GM23338 (cell line): Measurements from ENCODE around the gene DEUP1. TPM values are rescaled to one million over a fixed set of nuclear protein-coding genes. Genes with fewer than 3 reads are reported as not detected.

Experiments used
- ATAC-seq: fragments of 200-7000 bp; cut with Tn5 transposase; 3 replicates; pipeline ENCODE4 v1.9.1; 2020
- DNase-seq: peaks from one replicate; pipeline ENCODE4 v3.0.0-alpha.2; 2015; ENCODE audit warnings: low spot score
- H2AFZ ChIP-seq: fragments of 200-600 bp; sonication (generic); 2 replicates; pipeline ENCODE4 v1.8.0; 2016; ENCODE audit warnings: antibody characterized with exemption, mild to moderate bottlenecking, moderate library complexity
- H3F3A ChIP-seq: fragments of 200-600 bp; sonication (generic); replicated peaks from 2 replicates; pipeline ENCODE4 v1.8.0; 2017; ENCODE audit warnings: antibody characterized with exemption, mixed run types, low read depth
- H3K27ac ChIP-seq: fragments of 200-600 bp; sonication (generic); 2 replicates; pipeline ENCODE4 v1.6.1; 2016; ENCODE audit warnings: low read depth
- H3K27me3 ChIP-seq: fragments of 200-600 bp; sonication (generic); 2 replicates; pipeline ENCODE4 v1.8.0; 2016; ENCODE audit warnings: mild to moderate bottlenecking, mixed run types, moderate library complexity; ENCODE audit not compliant: insufficient read depth
- H3K36me3 ChIP-seq: fragments of 200-600 bp; sonication (generic); 2 replicates; pipeline ENCODE4 v1.8.0; 2016; ENCODE audit warnings: mild to moderate bottlenecking; ENCODE audit not compliant: insufficient read depth
- H3K4me1 ChIP-seq: fragments of 200-600 bp; sonication (generic); 2 replicates; pipeline ENCODE4 v1.8.0; 2016; ENCODE audit warnings: mild to moderate bottlenecking, moderate library complexity; ENCODE audit not compliant: insufficient read depth
- H3K4me2 ChIP-seq: fragments of 200-600 bp; sonication (generic); 2 replicates; pipeline ENCODE4 v1.7.1; 2017; ENCODE audit warnings: mixed run types
- H3K4me3 ChIP-seq: fragments of 200-600 bp; sonication (generic); 2 replicates; pipeline ENCODE4 v1.6.1; 2016; ENCODE audit warnings: mixed run types
- H3K79me2 ChIP-seq: fragments of 200-600 bp; sonication (generic); replicated peaks from 2 replicates; pipeline ENCODE4 v1.8.0; 2017; ENCODE audit warnings: mild to moderate bottlenecking; ENCODE audit not compliant: insufficient read depth
- H3K9me2 ChIP-seq: fragments of 200-600 bp; sonication (generic); 2 replicates; pipeline ENCODE4 v1.8.0; 2017; ENCODE audit not compliant: insufficient read depth
- H4K20me1 ChIP-seq: fragments of 200-600 bp; sonication (generic); replicated peaks from 2 replicates; pipeline ENCODE4 v1.8.0; 2017; ENCODE audit warnings: mild to moderate bottlenecking; ENCODE audit not compliant: insufficient read depth
- H3K27ac Mint-ChIP-seq: 2 replicates; pipeline ENCODE4 v1.8.0; 2020; ENCODE audit warnings: inconsistent platforms, mild to moderate bottlenecking, moderate library complexity, mixed read lengths
- H3K27me3 Mint-ChIP-seq: 3 replicates; pipeline ENCODE4 v1.8.0; 2022; ENCODE audit warnings: low read depth, mild to moderate bottlenecking, moderate library complexity, mixed read lengths, inconsistent platforms; ENCODE audit not compliant: insufficient read depth, poor library complexity
- H3K36me3 Mint-ChIP-seq: 3 replicates; pipeline ENCODE4 v1.8.0; 2021; ENCODE audit warnings: low read depth, mild to moderate bottlenecking, inconsistent platforms, moderate library complexity, mixed read lengths
- H3K4me1 Mint-ChIP-seq: 3 replicates; pipeline ENCODE4 v1.8.0; 2020; ENCODE audit warnings: mild to moderate bottlenecking, inconsistent platforms, mixed read lengths
- H3K4me3 Mint-ChIP-seq: 3 replicates; pipeline ENCODE4 v1.8.0; 2021; ENCODE audit warnings: moderate library complexity, mild to moderate bottlenecking, inconsistent platforms, mixed read lengths
- H3K9me3 Mint-ChIP-seq: 3 replicates; pipeline ENCODE4 v1.8.0; 2020; ENCODE audit warnings: moderate library complexity, mild to moderate bottlenecking, inconsistent platforms, mixed read lengths
- CREB1 ChIP-seq: fragments of 250-450 bp; sonication (Bioruptor Pico); IDR thresholded peaks from 2 replicates; pipeline ENCODE4 v1.5.0; 2020; ENCODE audit warnings: low read depth, mild to moderate bottlenecking, moderate library complexity
- CTCF ChIP-seq, 2 experiments: fragments of 200-600 bp in 1 of 2; sonication (generic) in 1 of 2; conservative IDR thresholded peaks; 2 replicates each; pipeline versions ENCODE4 v1.5.1 to v1.6.1; 2016 to 2017; ENCODE audit warnings: antibody characterized with exemption in 2 of 2, low read depth in 2 of 2, mild to moderate bottlenecking in 2 of 2, moderate library complexity in 1 of 2
- ETS1 ChIP-seq: IDR thresholded peaks from 2 replicates; pipeline ENCODE4 v1.6.1; 2016; ENCODE audit warnings: antibody characterized with exemption
- EZH2 ChIP-seq: fragments of 200-600 bp; sonication (generic); IDR thresholded peaks from one replicate; pipeline ENCODE4 v1.8.0; 2017; ENCODE audit warnings: antibody characterized with exemption, mild to moderate bottlenecking, low read depth; ENCODE audit not compliant: unreplicated experiment
- EZH2phosphoT487 ChIP-seq: fragments of 200-600 bp; sonication (generic); IDR thresholded peaks from one replicate; pipeline ENCODE4 v1.8.1; 2018; ENCODE audit warnings: antibody characterized with exemption; ENCODE audit not compliant: unreplicated experiment
- JUNB ChIP-seq: IDR thresholded peaks from one replicate; pipeline ENCODE4 v1.6.1; 2016; ENCODE audit warnings: antibody characterized with exemption; ENCODE audit not compliant: unreplicated experiment
- NANOG ChIP-seq: IDR thresholded peaks from 2 replicates; pipeline ENCODE4 v1.6.1; 2016; ENCODE audit warnings: antibody characterized with exemption, borderline replicate concordance
- POLR2AphosphoS5 ChIP-seq: IDR thresholded peaks from 2 replicates; pipeline ENCODE4 v1.6.1; 2016; ENCODE audit warnings: antibody characterized with exemption, low read depth
- REST ChIP-seq: IDR thresholded peaks from one replicate; pipeline ENCODE4 v1.6.1; 2018; ENCODE audit warnings: antibody characterized with exemption; ENCODE audit not compliant: unreplicated experiment
- STAT1 ChIP-seq: IDR thresholded peaks from one replicate; pipeline ENCODE4 v1.6.1; 2016; ENCODE audit warnings: antibody characterized with exemption; ENCODE audit not compliant: unreplicated experiment
- ZNF114 ChIP-seq: fragments of 250-450 bp; sonication (Bioruptor Pico); IDR thresholded peaks from 2 replicates; pipeline ENCODE4 v1.5.0; 2020; ENCODE audit warnings: mild to moderate bottlenecking, moderate library complexity
- ZNF331 ChIP-seq: fragments of 250-450 bp; sonication (Bioruptor Pico); IDR thresholded peaks from 2 replicates; pipeline ENCODE4 v1.5.0; 2020; ENCODE audit warnings: low read depth, mild to moderate bottlenecking, moderate library complexity
- ZNF462 ChIP-seq: fragments of 250-450 bp; sonication (Bioruptor Pico); IDR thresholded peaks from 2 replicates; pipeline ENCODE4 v1.5.0; 2020; ENCODE audit warnings: mild to moderate bottlenecking, moderate library complexity
- polyA plus RNA-seq: library from polyadenylated mRNA; unstranded; fragments of >200 nt; fragmentation: Nextera tagmentation; extraction: Ambion mirVana; gene quantifications from 2 replicates; pipeline ENCODE4 v1.2.1, GENCODE V29; 2016
- total RNA-seq: library from RNA; depleted of rRNA; stranded (reverse); fragments of >200 nt; shearing (Covaris generic); gene quantifications from 2 replicates; pipeline ENCODE4 v1.2.3, GENCODE V29; 2014

Gene DEUP1
- total and polyA plus RNA-seq, 2 experiments from 2014 or later: 0.63 to 1.7 TPM

- Histone ChIP-seq H3K4me2 (no peak overlapping the region), H3K27ac (no peak overlapping the region), H3K9me2 (no peaks in the 10 kb centered on the region), H3K4me3 (no peak overlapping the region), H3K79me2 (no peaks in the 10 kb centered on the region), H3K36me3 (no peaks in the 10 kb centered on the region), H3K27me3 (no peaks in the 10 kb centered on the region), H2AFZ (no peak overlapping the region), H4K20me1 (no peaks in the 10 kb centered on the region), H3F3A (no peaks in the 10 kb centered on the region), H3K4me1 (no peaks in the 10 kb centered on the region)
- Mint-ChIP-seq H3K27me3 (no peaks in the 10 kb centered on the region), H3K36me3 (no peaks in the 10 kb centered on the region), H3K9me3 (no peaks in the 10 kb centered on the region), H3K27ac (no peak overlapping the region), H3K4me1 (no peaks in the 10 kb centered on the region), H3K4me3 (no peak overlapping the region)
- ATAC-seq (no peak), DNase-seq (no peak)
- TF ChIP-seq ZNF462 (CRISPR knock-in tag) (no peak), REST (no peak), ZNF114 (CRISPR knock-in tag) (no peak), ETS1 (no peak), JUNB (no peak), EZH2 (no peak), STAT1 (no peak), POLR2AphosphoS5 (no peak), EZH2phosphoT487 (no peak), CTCF (conservative IDR thresholded peaks at IDR 0.05; ENCODE audit: low read depth in 2 of 2) (no peak), NANOG (no peak), ZNF331 (CRISPR knock-in tag) (no peak), CREB1 (CRISPR knock-in tag) (no peak)
These were observed 42.5 kb upstream of the DEUP1 start for GRCh38 chr11:93288079-93288478.
